Keratinocyte (primary cell): Measurements from ENCODE around the gene PLB1. TPM values are rescaled to one million over a fixed set of nuclear protein-coding genes. Genes with fewer than 3 reads are reported as not detected.

Source experiments
- DNase-seq: peaks from one replicate; pipeline ENCODE4 v3.0.0-alpha.2; 2011; ENCODE audit warnings: low read depth, missing footprints, low spot score
- FAIRE-seq: peaks from 2 replicates; lab custom pipeline; 2011; peaks lifted over from hg19 to GRCh38; lab: Jason Lieb, UNC
- H2AFZ ChIP-seq: 2 replicates; pipeline ENCODE4 v1.6.0; 2012; ENCODE audit warnings: low read length, control low read depth, inconsistent platforms; ENCODE audit not compliant: control insufficient read depth
- H3K27ac ChIP-seq: 2 replicates; pipeline ENCODE4 v1.5.1; 2011; ENCODE audit warnings: low read length; ENCODE audit not compliant: control insufficient read depth, insufficient read depth
- H3K27me3 ChIP-seq: 3 replicates; pipeline ENCODE4 v1.6.0; 2011; ENCODE audit warnings: low read length; ENCODE audit not compliant: control insufficient read depth, insufficient read depth; ENCODE audit errors: extremely low read depth
- H3K36me3 ChIP-seq, 2 experiments: 2 replicates in 1 of 2; 3 replicates in 1 of 2; pipeline ENCODE4 v1.5.1; 2011; ENCODE audit warnings: low read length in 2 of 2, mild to moderate bottlenecking in 1 of 2; ENCODE audit not compliant: control insufficient read depth in 2 of 2, insufficient read depth in 2 of 2; ENCODE audit errors: extremely low read depth in 1 of 2
- H3K4me1 ChIP-seq: 3 replicates; pipeline ENCODE4 v1.5.1; 2011; ENCODE audit warnings: low read length; ENCODE audit not compliant: control insufficient read depth, insufficient read depth; ENCODE audit errors: extremely low read depth
- H3K4me2 ChIP-seq: 3 replicates; pipeline ENCODE4 v1.6.0; 2011; ENCODE audit warnings: low read depth, low read length; ENCODE audit not compliant: control insufficient read depth, insufficient read depth; ENCODE audit errors: extremely low read depth
- H3K4me3 ChIP-seq, 3 experiments: fragments of 200-600 bp in 1 of 3; sonication (generic) in 1 of 3; 2 replicates in 2 of 3; 3 replicates in 1 of 3; pipeline ENCODE4 v1.5.1; 2011 to 2016; ENCODE audit warnings: low read length in 3 of 3, mild to moderate bottlenecking in 3 of 3, control low read depth in 2 of 3, inconsistent platforms in 1 of 3, low read depth in 1 of 3, mixed read lengths in 1 of 3, mixed run types in 1 of 3, moderate library complexity in 1 of 3; ENCODE audit not compliant: control insufficient read depth in 2 of 3, insufficient read depth in 2 of 3; ENCODE audit errors: extremely low read depth in 1 of 3
- H3K79me2 ChIP-seq: 2 replicates; pipeline ENCODE4 v1.6.0; 2012; ENCODE audit warnings: low read length; ENCODE audit not compliant: control insufficient read depth, insufficient read depth
- H3K9ac ChIP-seq: 3 replicates; pipeline ENCODE4 v1.6.0; 2011; ENCODE audit warnings: low read length; ENCODE audit not compliant: control insufficient read depth, insufficient read depth; ENCODE audit errors: extremely low read depth
- H3K9me1 ChIP-seq: 3 replicates; pipeline ENCODE4 v1.6.0; 2011; ENCODE audit warnings: low read length; ENCODE audit not compliant: control insufficient read depth, insufficient read depth; ENCODE audit errors: extremely low read depth
- H3K9me3 ChIP-seq: 2 replicates; pipeline ENCODE4 v1.5.1; 2012; ENCODE audit warnings: low read depth, low read length; ENCODE audit not compliant: control insufficient read depth
- H4K20me1 ChIP-seq: 3 replicates; pipeline ENCODE4 v1.6.0; 2011; ENCODE audit warnings: low read length; ENCODE audit not compliant: control insufficient read depth, insufficient read depth; ENCODE audit errors: extremely low read depth
- EZH2 ChIP-seq: IDR thresholded peaks from one replicate; pipeline ENCODE4 v1.6.1; 2012; ENCODE audit warnings: inconsistent platforms, mild to moderate bottlenecking, low read length, moderate library complexity
- dilution Hi-C: fragments of 300-500 bp; cut with MboI; formaldehyde crosslinking; loops from one replicate; pipeline ENCODE4 v1.7.0; 2020; ENCODE audit warnings: low sequenced_read_pairs; ENCODE audit not compliant: extremely low pct_ligation_motif_present
- polyA plus RNA-seq, 5 experiments: library from polyadenylated mRNA; depleted of rRNA in 3 of 5; stranded (reverse) in 3 of 5; stranded (forward) in 1 of 5; unstranded in 1 of 5; fragments of >200 nt; gene quantifications; 1 replicate in 1 of 5; 2 replicates in 3 of 5; 3 replicates in 1 of 5; pipeline versions ENCODE4 v1.2.1 to v1.2.3, GENCODE V29; 2011 to 2012; ENCODE audit warnings: missing spikeins in 2 of 5, low read depth in 1 of 5, low replicate concordance in 1 of 5
- TF ChIP-seq, protein P1 (sequence below), 3 experiments: IDR thresholded peaks in 1 of 3; conservative IDR thresholded peaks in 1 of 3; optimal IDR thresholded peaks in 1 of 3; 2 replicates in 2 of 3; 3 replicates in 1 of 3; pipeline versions ENCODE3 to v1.5.1; 2011; ENCODE audit warnings: low read length in 3 of 3, mild to moderate bottlenecking in 3 of 3, moderate library complexity in 2 of 3, control low read depth in 1 of 3, inconsistent platforms in 1 of 3; ENCODE audit not compliant: insufficient read depth in 2 of 3; ENCODE audit errors: extremely low read depth in 1 of 3

PLB1 gene
- polyA plus RNA-seq, 1 donor (not counting 4 experiments of a cell fraction or from before 2014, with no cell fraction given): 6.7 TPM

DNA sequence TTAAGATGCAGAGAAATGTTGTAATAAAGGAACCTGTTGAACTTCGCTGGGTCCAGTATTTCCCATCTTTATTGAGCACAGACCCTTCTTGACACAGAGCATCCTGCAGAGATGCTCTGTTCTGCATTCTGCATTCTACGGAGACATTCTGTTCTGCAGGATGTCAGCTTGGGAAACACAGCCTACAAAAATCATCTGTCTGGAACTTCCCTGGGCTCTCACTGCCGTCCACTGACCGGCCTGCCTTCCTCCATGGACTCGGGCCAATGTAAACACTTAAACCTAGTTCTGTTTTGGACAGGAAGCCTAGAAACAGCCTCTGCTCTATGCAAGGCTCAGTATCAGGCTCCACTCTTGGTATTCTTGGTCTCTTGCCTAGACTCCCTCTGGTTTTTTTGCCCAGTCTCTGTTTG, 165.7 kb downstream of the PLB1 start:
- Histone ChIP-seq H3K36me3 (no peaks in the 10 kb centered on the region), H3K9me3 (no peaks in the 10 kb centered on the region), H3K79me2 (no peaks in the 10 kb centered on the region), H3K4me3 (no peak overlapping the region), H3K4me1 (peaks cover 36% of the 10 kb centered on the region), H4K20me1 (no peaks in the 10 kb centered on the region), H3K9ac (no peak overlapping the region), H3K9me1 (no peaks in the 10 kb centered on the region), H3K4me2 (no peak overlapping the region), H2AFZ (no peak overlapping the region), H3K27me3 (no peaks in the 10 kb centered on the region), H3K27ac (no peak overlapping the region)
- TF ChIP-seq EZH2: no peak
- TF ChIP-seq, protein P1, sequence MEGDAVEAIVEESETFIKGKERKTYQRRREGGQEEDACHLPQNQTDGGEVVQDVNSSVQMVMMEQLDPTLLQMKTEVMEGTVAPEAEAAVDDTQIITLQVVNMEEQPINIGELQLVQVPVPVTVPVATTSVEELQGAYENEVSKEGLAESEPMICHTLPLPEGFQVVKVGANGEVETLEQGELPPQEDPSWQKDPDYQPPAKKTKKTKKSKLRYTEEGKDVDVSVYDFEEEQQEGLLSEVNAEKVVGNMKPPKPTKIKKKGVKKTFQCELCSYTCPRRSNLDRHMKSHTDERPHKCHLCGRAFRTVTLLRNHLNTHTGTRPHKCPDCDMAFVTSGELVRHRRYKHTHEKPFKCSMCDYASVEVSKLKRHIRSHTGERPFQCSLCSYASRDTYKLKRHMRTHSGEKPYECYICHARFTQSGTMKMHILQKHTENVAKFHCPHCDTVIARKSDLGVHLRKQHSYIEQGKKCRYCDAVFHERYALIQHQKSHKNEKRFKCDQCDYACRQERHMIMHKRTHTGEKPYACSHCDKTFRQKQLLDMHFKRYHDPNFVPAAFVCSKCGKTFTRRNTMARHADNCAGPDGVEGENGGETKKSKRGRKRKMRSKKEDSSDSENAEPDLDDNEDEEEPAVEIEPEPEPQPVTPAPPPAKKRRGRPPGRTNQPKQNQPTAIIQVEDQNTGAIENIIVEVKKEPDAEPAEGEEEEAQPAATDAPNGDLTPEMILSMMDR (optimal IDR thresholded peaks at IDR 0.05 in 1 of 3, IDR thresholded peaks at IDR 0.05 in 1 of 3, conservative IDR thresholded peaks at IDR 0.05 in 1 of 3; ENCODE audit: extremely low read depth in 1 of 3, insufficient read depth in 2 of 3, low read length in 3 of 3): no peak
- no peak for FAIRE-seq
- dilution Hi-C loops: no loop called here
- DNase-seq: no peak

DNA sequence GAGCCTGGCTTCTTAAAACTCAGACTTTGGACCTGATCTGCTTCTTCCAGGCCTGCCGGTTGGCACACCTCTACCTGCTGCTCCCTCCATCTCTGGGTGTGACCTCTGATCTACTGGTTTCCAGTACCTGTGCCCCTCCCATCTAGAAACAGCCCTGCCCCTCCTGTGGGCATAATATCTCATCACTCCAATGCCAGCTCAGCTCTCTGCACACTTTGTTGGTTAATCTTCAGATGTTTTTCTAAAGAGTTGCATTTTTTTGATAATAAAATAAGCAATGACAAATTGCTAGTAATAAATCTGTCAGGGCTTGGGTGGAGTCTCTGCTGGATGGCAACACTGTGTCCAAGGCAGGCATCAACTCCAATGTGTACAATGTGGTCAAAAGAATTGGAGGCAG, 166.2 kb downstream of the PLB1 start:
- H3K9me1 ChIP-seq: no peaks in the 10 kb centered on the region
- TF ChIP-seq, protein P1 (optimal IDR thresholded peaks at IDR 0.05 in 1 of 3, IDR thresholded peaks at IDR 0.05 in 1 of 3, conservative IDR thresholded peaks at IDR 0.05 in 1 of 3; ENCODE audit: extremely low read depth in 1 of 3, insufficient read depth in 2 of 3, low read length in 3 of 3): no peak
- TF ChIP-seq EZH2: no peak
- FAIRE-seq (no peak), DNase-seq (no peak)
- H3K27me3 ChIP-seq: no peaks in the 10 kb centered on the region
- no peaks in the 10 kb centered on the region for H3K79me2 ChIP-seq
- H3K4me2 ChIP-seq: no peak overlapping the region
- H3K27ac ChIP-seq: no peak overlapping the region
- dilution Hi-C loops: no loop called here
- peaks cover 36% of the 10 kb centered on the region for H3K4me1 ChIP-seq
- no peak overlapping the region for H3K4me3 ChIP-seq
- H2AFZ ChIP-seq: no peak overlapping the region
- no peaks in the 10 kb centered on the region for H3K36me3 ChIP-seq
- no peak overlapping the region for H3K9ac ChIP-seq
- no peaks in the 10 kb centered on the region for H4K20me1 ChIP-seq
- H3K9me3 ChIP-seq: no peaks in the 10 kb centered on the region
